GM19043 (cell line): ENCODE measurements around the gene CGB2.
A peak's percentile ranks its signal among the peaks of the same experiment; 100 is the strongest.
"Not testable (repeated sequence)": the region's sequence is repeated elsewhere in the genome, so short reads cannot be mapped to it uniquely, and the experiment has no call there.

ENCODE experiments used
- ATAC-seq: cut with Tn5 transposase; IDR thresholded peaks from one replicate; pipeline ENCODE4 v1.9.1; 2021; ENCODE audit warnings: low read depth; ENCODE audit not compliant: unreplicated experiment

The CGB2 gene

GRCh38 chr19:49031642-49032301 lies at the start of gene CGB2:
Gene CGB2, plus strand, starts transcription at chr19:49031890. Its CDS starts 206 bp downstream, at chr19:49032096.
- not testable (repeated sequence) for ATAC-seq

- no peak for ATAC-seq
Observed at GRCh38 chr19:48982280-48982679, 49.4 kb upstream of the CGB2 start.

- no peak for ATAC-seq
Observed at GRCh38 chr19:48985711-48986110, 46.0 kb upstream of the CGB2 start.

- no peak for ATAC-seq
Observed at GRCh38 chr19:48986211-48986610, 45.5 kb upstream of the CGB2 start.

- no peak for ATAC-seq
Observed at GRCh38 chr19:48987323-48987722, 44.4 kb upstream of the CGB2 start.

GRCh38 chr19:48988286-48988685 lies 43.4 kb upstream of the CGB2 start:
- no peak for ATAC-seq

- no peak for ATAC-seq
Observed at GRCh38 chr19:48988860-48989259, 42.8 kb upstream of the CGB2 start.

GRCh38 chr19:48989701-48990291 lies 41.9 kb upstream of the CGB2 start:
- ATAC-seq, result no peak

- no peak for ATAC-seq
Observed at GRCh38 chr19:48990400-48990799, 41.3 kb upstream of the CGB2 start.

- ATAC-seq, result no peak
Observed at GRCh38 chr19:48991011-48991609, 40.6 kb upstream of the CGB2 start.

- ATAC-seq, result no peak
Observed at GRCh38 chr19:48991873-48992580, 39.7 kb upstream of the CGB2 start.

- ATAC-seq, result no peak
Observed at GRCh38 chr19:48992581-48993174, 39.0 kb upstream of the CGB2 start.

GRCh38 chr19:48993175-48994034 lies 38.3 kb upstream of the CGB2 start, which contains the start of the genes GYS1 and RUVBL2:
Gene GYS1, minus strand, starts transcription at chr19:48993309. Its CDS starts 197 bp downstream, at chr19:48993112.
Gene RUVBL2, plus strand, starts transcription at chr19:48993887. Its CDS starts 25 bp downstream, at chr19:48993912.
- ATAC-seq, result peak; percentile 87

- no peak for ATAC-seq
Observed at GRCh38 chr19:48994035-48994386, 37.7 kb upstream of the CGB2 start.

GRCh38 chr19:48997972-48998371 lies 33.7 kb upstream of the CGB2 start:
- no peak for ATAC-seq

- ATAC-seq, result no peak
Observed at GRCh38 chr19:48999481-49000325, 32.0 kb upstream of the CGB2 start.

GRCh38 chr19:49004133-49004532 lies 27.6 kb upstream of the CGB2 start:
- no peak for ATAC-seq

GRCh38 chr19:49004964-49005614 lies 26.6 kb upstream of the CGB2 start:
- no peak for ATAC-seq

GRCh38 chr19:49006905-49007304 lies 24.8 kb upstream of the CGB2 start:
- ATAC-seq, result no peak
